CD4-positive, alpha-beta T cell (primary cell): ENCODE results near the gene DDX52. TPM values are rescaled to one million over a fixed set of nuclear protein-coding genes. Genes with fewer than 3 reads are reported as not detected.

Experiments used
- ATAC-seq: fragments of 200-7000 bp; cut with Tn5 transposase; one replicate; pipeline ENCODE4 v1.10.0; 2022; ENCODE audit warnings: mild to moderate bottlenecking; ENCODE audit not compliant: poor library complexity
- CTCF ChIA-PET: fragments of 350-600 bp; sonication (Branson Sonifier 250); formaldehyde crosslinking; loops from one replicate; lab custom pipeline; 2021; ENCODE audit warnings: antibody characterized with exemption, inconsistent platforms; lab: Charles Lee
- POLR2A ChIA-PET: fragments of 350-600 bp; sonication (Branson Sonifier 250); formaldehyde crosslinking; loops from one replicate; lab custom pipeline; 2021; ENCODE audit warnings: antibody characterized with exemption, inconsistent platforms; lab: Charles Lee
- DNase-seq, 14 experiments: peaks; one replicate each; pipeline ENCODE4 v3.0.0-alpha.2; 2013 to 2020; ENCODE audit warnings: mixed read lengths in 2 of 14
- H3K27ac ChIP-seq, 2 donors: one replicate each; pipeline versions ENCODE4 v1.5.1 to v1.7.0; 2013; ENCODE audit warnings: low read length in 2 of 2, low read depth in 1 of 2, mild to moderate bottlenecking in 1 of 2
- H3K27me3 ChIP-seq, 2 experiments: 1 replicate in 1 of 2; 2 replicates in 1 of 2; pipeline versions ENCODE4 v1.6.1 to v1.7.0; 2013; ENCODE audit warnings: low read length in 2 of 2, control low read depth in 1 of 2, mild to moderate bottlenecking in 1 of 2, moderate library complexity in 1 of 2; ENCODE audit not compliant: insufficient read depth in 2 of 2, control insufficient read depth in 1 of 2
- H3K36me3 ChIP-seq: one replicate; pipeline ENCODE4 v1.6.1; 2013; ENCODE audit warnings: low read length, control low read depth; ENCODE audit not compliant: insufficient read depth
- H3K4me1 ChIP-seq: one replicate; pipeline ENCODE4 v1.6.1; 2013; ENCODE audit warnings: low read length, control low read depth; ENCODE audit not compliant: insufficient read depth
- H3K4me3 ChIP-seq: one replicate; pipeline ENCODE4 v1.5.1; 2013; ENCODE audit warnings: mild to moderate bottlenecking, low read length, moderate library complexity
- H3K9me3 ChIP-seq, 2 experiments: 1 replicate in 1 of 2; 2 replicates in 1 of 2; pipeline versions ENCODE4 v1.6.1 to v1.7.0; 2013; ENCODE audit warnings: low read length in 2 of 2, mild to moderate bottlenecking in 2 of 2, control low read depth in 1 of 2, moderate library complexity in 1 of 2; ENCODE audit not compliant: control insufficient read depth in 1 of 2, insufficient read depth in 1 of 2
- H3K27ac Mint-ChIP-seq: one replicate; pipeline ENCODE4 v1.8.0; 2020; ENCODE audit warnings: mixed read lengths
- H3K27me3 Mint-ChIP-seq: one replicate; pipeline ENCODE4 v1.8.0; 2021; ENCODE audit warnings: mixed read lengths
- H3K36me3 Mint-ChIP-seq: one replicate; pipeline ENCODE4 v1.8.0; 2021; ENCODE audit warnings: low read depth, mixed read lengths
- H3K4me1 Mint-ChIP-seq: one replicate; pipeline ENCODE4 v1.8.0; 2021; ENCODE audit warnings: low read depth, mixed read lengths
- H3K4me3 Mint-ChIP-seq: one replicate; pipeline ENCODE4 v1.8.0; 2020; ENCODE audit warnings: mild to moderate bottlenecking, mixed read lengths
- H3K9me3 Mint-ChIP-seq: one replicate; pipeline ENCODE4 v1.8.0; 2020; ENCODE audit warnings: mixed read lengths
- intact Hi-C, 2 experiments: fragments of 100-400 bp; cut with DNase I in 1 of 2; cut with micrococcal nuclease in 1 of 2; formaldehyde crosslinking; loops; one replicate each; pipeline versions ENCODE4 v1.15.1 to v1.9.0; 2023 to 2025; cut with DNase I, micrococcal nuclease
- total RNA-seq, 174 experiments: library from RNA in 2 of 174; stranded (reverse) in 2 of 174; gene quantifications; one replicate each; pipeline ENCODE4 v1.2.3 and lab custom pipeline; 2021 to 2026
- TF ChIP-seq, protein P1 (sequence below): fragments of 200-600 bp; IDR thresholded peaks from one replicate; pipeline ENCODE4 v1.8.0; 2022; ENCODE audit warnings: antibody characterized with exemption, mild to moderate bottlenecking

The DDX52 gene
- total RNA-seq, 2 experiments from 2014 or later, result 27.4 to 30.1 TPM

DNA sequence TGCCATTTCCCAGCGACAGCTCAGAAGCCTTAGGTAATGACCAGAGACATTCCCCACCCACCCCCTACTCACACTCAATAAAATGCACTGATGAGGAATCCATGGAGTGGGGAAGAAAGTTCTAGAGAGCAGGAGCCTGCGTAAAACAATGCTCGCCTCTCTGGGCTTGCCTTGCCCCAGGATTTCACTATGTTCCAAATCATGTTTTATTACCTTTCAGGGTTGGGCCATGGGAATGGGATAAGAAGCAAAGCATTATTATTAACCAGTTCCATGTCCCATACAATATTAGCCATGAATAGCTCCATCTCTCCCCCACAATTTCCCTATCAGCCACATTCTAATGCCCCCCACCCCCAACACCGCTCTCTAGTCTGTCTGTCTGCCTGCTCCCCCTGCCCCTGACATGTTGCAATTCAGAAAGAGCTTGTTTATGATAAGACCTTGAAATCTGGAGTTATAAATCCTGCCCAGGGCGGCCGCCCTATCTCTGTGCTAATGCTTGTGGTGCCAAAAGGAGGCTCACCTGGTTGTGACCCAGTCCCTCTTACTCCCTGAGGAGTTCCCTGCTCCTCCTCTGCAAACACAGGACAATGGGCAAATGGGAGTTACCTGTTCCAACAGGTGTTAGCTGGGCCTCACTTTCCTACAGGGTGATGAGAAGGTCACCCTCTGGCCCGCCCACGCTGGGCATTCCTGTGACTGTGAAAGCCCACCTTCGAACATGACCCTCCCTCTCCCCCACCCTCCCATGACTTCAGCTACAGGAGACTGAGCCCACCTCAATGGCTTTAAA is 28.0 kb upstream of the DDX52 start:
- Histone ChIP-seq H3K27me3 (peaks cover 0 to 4% of the 10 kb centered on the region in 2 experiments), H3K9me3 (no peaks in the 10 kb centered on the region), H3K36me3 (no peaks in the 10 kb centered on the region), H3K4me3 (no peak overlapping the region), H3K27ac (no peak overlapping the region), H3K4me1 (no peaks in the 10 kb centered on the region)
- Mint-ChIP-seq H3K4me1 (no peaks in the 10 kb centered on the region), H3K27ac (no peak overlapping the region), H3K4me3 (no peak overlapping the region), H3K36me3 (no peaks in the 10 kb centered on the region), H3K27me3 (peaks cover 11% of the 10 kb centered on the region), H3K9me3 (no peaks in the 10 kb centered on the region)
- DNase-seq (no peak), ATAC-seq (no peak)
- TF ChIP-seq, protein P1, sequence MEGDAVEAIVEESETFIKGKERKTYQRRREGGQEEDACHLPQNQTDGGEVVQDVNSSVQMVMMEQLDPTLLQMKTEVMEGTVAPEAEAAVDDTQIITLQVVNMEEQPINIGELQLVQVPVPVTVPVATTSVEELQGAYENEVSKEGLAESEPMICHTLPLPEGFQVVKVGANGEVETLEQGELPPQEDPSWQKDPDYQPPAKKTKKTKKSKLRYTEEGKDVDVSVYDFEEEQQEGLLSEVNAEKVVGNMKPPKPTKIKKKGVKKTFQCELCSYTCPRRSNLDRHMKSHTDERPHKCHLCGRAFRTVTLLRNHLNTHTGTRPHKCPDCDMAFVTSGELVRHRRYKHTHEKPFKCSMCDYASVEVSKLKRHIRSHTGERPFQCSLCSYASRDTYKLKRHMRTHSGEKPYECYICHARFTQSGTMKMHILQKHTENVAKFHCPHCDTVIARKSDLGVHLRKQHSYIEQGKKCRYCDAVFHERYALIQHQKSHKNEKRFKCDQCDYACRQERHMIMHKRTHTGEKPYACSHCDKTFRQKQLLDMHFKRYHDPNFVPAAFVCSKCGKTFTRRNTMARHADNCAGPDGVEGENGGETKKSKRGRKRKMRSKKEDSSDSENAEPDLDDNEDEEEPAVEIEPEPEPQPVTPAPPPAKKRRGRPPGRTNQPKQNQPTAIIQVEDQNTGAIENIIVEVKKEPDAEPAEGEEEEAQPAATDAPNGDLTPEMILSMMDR, result no peak
- CTCF ChIA-PET, result no interaction called here
- intact Hi-C loops, result loop anchor here in 1 of 2 experiments (10.0 kb wide), 1 partner anchor 64 kb away; no protein-coding TSS in a partner anchor
- POLR2A ChIA-PET, result no interaction called here

DNA sequence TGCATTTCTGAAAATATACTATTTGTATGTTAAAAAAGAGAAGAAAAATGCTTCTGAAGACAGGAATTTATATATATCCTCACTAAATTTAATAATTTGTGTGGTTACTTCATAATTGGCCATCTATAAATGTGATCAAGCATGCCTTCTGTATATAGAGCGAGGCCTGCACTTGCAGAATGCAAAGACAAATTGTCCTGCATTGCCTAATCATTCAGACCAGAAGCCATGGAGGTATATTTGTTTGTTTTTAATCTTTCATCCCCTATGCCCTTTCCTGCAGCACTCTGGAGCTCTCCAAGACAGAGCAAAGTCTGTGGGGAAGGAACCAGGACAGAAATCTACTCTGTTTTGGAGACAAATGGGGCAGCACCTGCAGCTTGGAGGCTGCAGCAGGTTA is 23.8 kb upstream of the DDX52 start:
- H3K4me1 ChIP-seq, result no peaks in the 10 kb centered on the region
- Mint-ChIP-seq H3K36me3 (no peaks in the 10 kb centered on the region), H3K4me1 (no peaks in the 10 kb centered on the region), H3K4me3 (no peak overlapping the region), H3K9me3 (no peaks in the 10 kb centered on the region), H3K27ac (no peak overlapping the region), H3K27me3 (peaks cover 3% of the 10 kb centered on the region)
- CTCF ChIA-PET, result no interaction called here
- H3K4me3 ChIP-seq, result no peak overlapping the region
- no peak overlapping the region for H3K27ac ChIP-seq
- TF ChIP-seq, protein P1, result no peak
- H3K27me3 ChIP-seq, result no peaks in the 10 kb centered on the region
- intact Hi-C loops, result no loop called here
- no peak for ATAC-seq
- no peaks in the 10 kb centered on the region for H3K36me3 ChIP-seq
- DNase-seq, result no peak
- POLR2A ChIA-PET, result interaction anchor here (0.7 kb wide), 1 partner anchor 1045 kb away, joined by 4 read pairs; no protein-coding TSS in a partner anchor
- no peaks in the 10 kb centered on the region for H3K9me3 ChIP-seq

DNA sequence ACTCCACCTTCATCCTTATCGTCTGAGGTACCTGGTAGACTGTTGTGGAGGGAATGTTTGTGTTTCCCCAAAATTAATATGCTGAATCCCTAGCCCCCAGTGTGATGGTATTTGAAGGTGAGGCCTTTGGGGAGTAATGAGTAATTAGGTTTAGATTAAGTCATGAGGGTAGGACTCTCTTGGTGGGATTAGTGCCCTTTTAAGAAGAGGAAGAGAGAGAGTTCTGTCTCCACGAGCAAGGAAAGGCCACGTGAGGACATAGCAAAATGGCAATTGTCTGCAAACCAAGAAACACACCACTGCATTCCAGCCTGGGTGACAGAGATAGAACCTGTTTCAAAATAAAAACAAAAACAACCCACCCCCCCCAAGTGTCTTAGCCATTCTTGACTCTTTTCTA is 21.0 kb upstream of the DDX52 start:
- no peak for ATAC-seq
- no peak for DNase-seq
- intact Hi-C loops, result no loop called here
- TF ChIP-seq, protein P1, result no peak
- no peaks in the 10 kb centered on the region for H3K27me3 ChIP-seq
- H3K4me3 Mint-ChIP-seq, result no peak overlapping the region
- no peaks in the 10 kb centered on the region for H3K36me3 ChIP-seq
- H3K27ac ChIP-seq, result no peak overlapping the region
- no peak overlapping the region for H3K27ac Mint-ChIP-seq
- ChIA-PET CTCF (no interaction called here), POLR2A (no interaction called here)
- H3K4me1 ChIP-seq, result no peaks in the 10 kb centered on the region
- H3K36me3 Mint-ChIP-seq, result no peaks in the 10 kb centered on the region
- no peaks in the 10 kb centered on the region for H3K4me1 Mint-ChIP-seq
- no peaks in the 10 kb centered on the region for H3K9me3 Mint-ChIP-seq
- peaks cover 3% of the 10 kb centered on the region for H3K27me3 Mint-ChIP-seq
- H3K4me3 ChIP-seq, result no peak overlapping the region
- no peaks in the 10 kb centered on the region for H3K9me3 ChIP-seq
